HFF-Myc (cell line): ENCODE results near the gene GRIK5.

Source experiments
- DNase-seq: peaks from one replicate; pipeline ENCODE4 v3.0.0-alpha.2; 2011; ENCODE audit warnings: low read depth; ENCODE audit errors: extremely low read depth
- H3K4me3 ChIP-seq: replicated peaks from 2 replicates; pipeline ENCODE4 v1.5.1; 2011; ENCODE audit warnings: low read depth, mild to moderate bottlenecking, control low read depth, low read length
- TF ChIP-seq, protein P1 (sequence below): IDR thresholded peaks from 2 replicates; pipeline ENCODE4 v1.5.1; 2012; ENCODE audit warnings: mild to moderate bottlenecking, low read depth, low read length, control low read depth; ENCODE audit errors: missing control alignments

GRIK5 gene

DNA sequence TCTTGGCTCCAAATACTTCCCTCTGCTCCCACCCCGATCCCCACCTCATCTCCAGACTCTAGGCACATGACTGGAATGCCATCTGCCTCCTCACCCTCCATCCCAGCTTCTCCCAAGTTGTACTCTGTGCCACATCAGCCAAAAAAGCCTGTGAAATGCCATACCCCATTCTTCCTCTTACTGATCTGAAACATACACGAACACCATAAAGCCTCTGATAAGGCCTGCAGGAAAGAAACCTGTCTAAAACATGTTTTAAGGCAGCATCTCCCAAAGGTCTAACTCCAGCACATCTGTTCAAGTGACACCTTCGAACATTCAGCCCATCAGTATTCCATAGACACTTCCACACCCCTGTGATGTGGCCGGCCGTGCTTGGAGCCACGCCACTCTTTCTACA, 5.6 kb downstream of the GRIK5 start:
- no peak for DNase-seq
- TF ChIP-seq, protein P1, sequence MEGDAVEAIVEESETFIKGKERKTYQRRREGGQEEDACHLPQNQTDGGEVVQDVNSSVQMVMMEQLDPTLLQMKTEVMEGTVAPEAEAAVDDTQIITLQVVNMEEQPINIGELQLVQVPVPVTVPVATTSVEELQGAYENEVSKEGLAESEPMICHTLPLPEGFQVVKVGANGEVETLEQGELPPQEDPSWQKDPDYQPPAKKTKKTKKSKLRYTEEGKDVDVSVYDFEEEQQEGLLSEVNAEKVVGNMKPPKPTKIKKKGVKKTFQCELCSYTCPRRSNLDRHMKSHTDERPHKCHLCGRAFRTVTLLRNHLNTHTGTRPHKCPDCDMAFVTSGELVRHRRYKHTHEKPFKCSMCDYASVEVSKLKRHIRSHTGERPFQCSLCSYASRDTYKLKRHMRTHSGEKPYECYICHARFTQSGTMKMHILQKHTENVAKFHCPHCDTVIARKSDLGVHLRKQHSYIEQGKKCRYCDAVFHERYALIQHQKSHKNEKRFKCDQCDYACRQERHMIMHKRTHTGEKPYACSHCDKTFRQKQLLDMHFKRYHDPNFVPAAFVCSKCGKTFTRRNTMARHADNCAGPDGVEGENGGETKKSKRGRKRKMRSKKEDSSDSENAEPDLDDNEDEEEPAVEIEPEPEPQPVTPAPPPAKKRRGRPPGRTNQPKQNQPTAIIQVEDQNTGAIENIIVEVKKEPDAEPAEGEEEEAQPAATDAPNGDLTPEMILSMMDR: no peak
- H3K4me3 ChIP-seq: no peak overlapping the region

DNA sequence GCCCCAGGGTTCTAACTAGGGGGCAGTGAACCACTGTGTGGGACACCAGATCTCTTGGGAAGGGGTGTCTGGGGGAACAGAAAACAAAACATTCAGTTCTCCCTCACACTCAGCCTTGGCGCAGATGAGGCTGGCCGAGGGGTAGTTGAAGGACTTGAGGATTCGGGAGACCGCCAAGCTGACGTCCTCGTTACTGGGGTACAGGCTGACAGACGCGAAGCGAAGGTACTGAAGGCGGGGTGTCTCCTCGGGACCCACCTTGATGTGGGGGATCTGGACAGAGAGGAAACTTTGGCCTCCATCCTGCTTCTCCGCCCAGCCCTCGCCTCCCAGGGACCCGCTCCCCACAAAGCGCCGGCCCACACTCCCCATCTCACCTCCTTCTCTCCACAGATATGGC, 7.6 kb downstream of the GRIK5 start:
- DNase-seq: no peak
- TF ChIP-seq, protein P1: no peak
- no peak overlapping the region for H3K4me3 ChIP-seq

DNA sequence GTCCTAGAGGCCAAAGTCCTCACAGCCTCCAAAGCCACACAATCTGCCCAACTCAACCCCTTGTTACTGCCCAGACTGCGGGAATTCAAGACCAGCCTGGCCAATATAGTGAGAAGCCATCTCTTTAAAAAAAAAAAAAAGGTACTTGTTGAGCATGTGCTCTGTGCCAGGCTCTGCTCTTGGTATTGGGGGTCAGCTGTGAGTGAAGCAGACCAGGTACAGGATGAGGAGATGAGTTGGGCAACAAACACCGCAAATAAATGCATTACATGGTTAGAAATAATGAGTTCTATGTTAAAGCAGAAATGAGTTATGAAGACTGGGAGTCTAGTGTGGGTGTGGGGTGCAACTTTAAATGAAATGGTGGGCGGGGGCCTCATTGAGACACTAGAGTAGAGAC, 9.9 kb downstream of the GRIK5 start:
- TF ChIP-seq, protein P1: no peak
- no peak overlapping the region for H3K4me3 ChIP-seq
- DNase-seq: no peak

DNA sequence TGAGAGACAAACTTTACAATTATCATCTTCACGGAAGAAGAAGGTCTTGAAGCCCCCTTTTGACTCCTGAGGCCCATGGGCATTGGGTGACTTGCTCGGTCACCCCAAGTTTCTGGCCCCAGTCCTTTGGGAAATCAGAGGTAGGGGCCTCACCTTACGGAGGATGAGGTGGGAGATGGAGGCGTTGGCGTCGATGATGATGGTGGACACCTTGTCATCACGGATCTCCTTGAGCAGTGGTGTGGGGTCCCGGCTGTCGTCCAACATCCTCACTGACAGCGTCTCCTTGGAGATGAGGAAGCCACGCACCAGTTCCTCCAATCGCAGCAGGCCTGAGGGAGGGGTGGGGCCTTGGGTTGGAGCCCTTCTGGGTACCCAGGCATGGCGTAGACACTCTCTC, 10.8 kb downstream of the GRIK5 start:
- DNase-seq: no peak
- TF ChIP-seq, protein P1: no peak
- H3K4me3 ChIP-seq: no peak overlapping the region

DNA sequence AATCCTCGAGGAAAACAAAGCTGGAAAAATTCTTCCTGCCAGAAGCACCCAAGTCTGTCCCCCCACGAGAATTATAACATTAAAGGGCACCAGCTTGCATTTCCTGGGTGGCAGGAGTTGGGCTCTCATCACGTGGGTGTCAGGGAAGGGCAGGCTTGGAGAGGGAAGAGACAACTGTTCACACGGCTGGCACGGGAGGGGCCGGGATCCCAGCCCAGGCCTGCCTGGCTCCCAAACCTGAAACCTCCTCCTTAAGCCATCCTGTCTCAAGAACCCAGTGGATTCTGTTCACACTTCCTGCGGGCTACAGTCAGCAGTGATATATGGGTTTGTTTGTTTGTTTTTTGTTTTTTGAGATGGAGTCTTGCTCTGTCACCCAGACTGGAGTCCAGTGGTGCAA, 12.2 kb downstream of the GRIK5 start:
- no peak for DNase-seq
- TF ChIP-seq, protein P1: no peak
- no peak overlapping the region for H3K4me3 ChIP-seq

DNA sequence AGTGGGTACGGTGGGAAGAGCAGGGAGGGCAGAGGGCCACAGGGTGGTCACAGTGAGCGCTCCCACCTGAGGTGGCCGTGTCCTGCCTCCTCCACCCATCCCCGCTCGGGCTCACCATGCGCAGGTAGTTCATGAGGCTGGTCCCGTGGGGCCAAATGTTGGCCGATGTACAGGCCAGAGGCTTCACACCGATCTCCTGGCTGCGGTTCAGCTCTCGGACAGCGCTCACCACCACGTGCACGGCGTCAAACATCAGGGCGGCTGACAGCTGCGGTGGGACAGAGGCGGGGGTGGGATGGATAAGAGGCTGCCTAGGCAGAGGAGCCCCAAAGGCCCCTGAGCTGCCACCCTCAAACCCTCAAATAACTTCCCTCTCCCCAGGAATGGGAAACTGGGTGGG, 15.8 kb downstream of the GRIK5 start:
- H3K4me3 ChIP-seq: no peak overlapping the region
- no peak for DNase-seq
- TF ChIP-seq, protein P1: no peak
